Spleen (tissue), 11 donors: Measurements from ENCODE around the gene RIOK3. TPM values are rescaled to one million over a fixed set of nuclear protein-coding genes. Genes with fewer than 3 reads are reported as not detected.

Source experiments
- DNase-seq: peaks from one replicate; pipeline ENCODE4 v3.0.0-alpha.2; 2020
- H3K27ac ChIP-seq, 8 donors: fragments of 200-600 bp; sonication (generic) in 7 of 8; 1 replicate in 4 of 8; 2 replicates in 4 of 8; pipeline versions ENCODE4 v1.5.0 to v1.8.0; 2016 to 2021; ENCODE audit warnings: inconsistent platforms in 4 of 8, mild to moderate bottlenecking in 4 of 8, moderate library complexity in 1 of 8
- H3K27me3 ChIP-seq, 7 donors: fragments of 200-600 bp; sonication (generic) in 6 of 7; replicated peaks in 1 of 7; 1 replicate in 4 of 7; 2 replicates in 3 of 7; pipeline versions ENCODE4 v1.5.0 to v1.8.0; 2016 to 2021; ENCODE audit warnings: inconsistent platforms in 3 of 7, mild to moderate bottlenecking in 1 of 7
- H3K36me3 ChIP-seq, 6 donors: fragments of 200-600 bp; sonication (generic) in 5 of 6; 1 replicate in 4 of 6; 2 replicates in 2 of 6; pipeline versions ENCODE4 v1.5.0 to v1.8.0; 2016 to 2021; ENCODE audit warnings: inconsistent platforms in 2 of 6
- H3K4me1 ChIP-seq, 6 donors: fragments of 200-600 bp; sonication (generic) in 5 of 6; 1 replicate in 3 of 6; 2 replicates in 3 of 6; pipeline versions ENCODE4 v1.5.0 to v1.8.0; 2016 to 2021; ENCODE audit warnings: inconsistent platforms in 3 of 6
- H3K4me3 ChIP-seq, 8 donors: fragments of 200-600 bp; sonication (generic) in 7 of 8; 1 replicate in 4 of 8; 2 replicates in 4 of 8; pipeline versions ENCODE4 v1.5.0 to v1.8.0; 2016 to 2021; ENCODE audit warnings: inconsistent platforms in 4 of 8, mild to moderate bottlenecking in 4 of 8, moderate library complexity in 2 of 8
- H3K9me3 ChIP-seq, 8 donors: fragments of 200-600 bp; sonication (generic) in 7 of 8; 1 replicate in 4 of 8; 2 replicates in 4 of 8; pipeline versions ENCODE4 v1.5.0 to v1.8.0; 2016 to 2021; ENCODE audit warnings: inconsistent platforms in 4 of 8
- POLR2A ChIP-seq, 3 donors: fragments of 450-650 bp; IDR thresholded peaks; one replicate each; pipeline ENCODE4 v1.5.1; 2017; ENCODE audit warnings: antibody characterized with exemption in 3 of 3, mild to moderate bottlenecking in 1 of 3
- POLR2AphosphoS5 ChIP-seq, 3 donors: sonication (generic); formaldehyde crosslinking; IDR thresholded peaks; one replicate each; pipeline ENCODE4 v1.5.1; 2017; ENCODE audit warnings: antibody characterized with exemption in 3 of 3
- WGBS, 5 donors: extraction: QIAGEN DNeasy Blood & Tissue Kit in 3 of 5; methylation state at CpG; one replicate each; pipeline versions ENCODE4 v1.1.5 to v1.1.7; 2013 to 2018; 5-methylcytosine and 5-hydroxymethylcytosine counted together
- intact Hi-C: fragments of 100-400 bp; cut with DNase I; formaldehyde crosslinking; loops from one replicate; pipeline ENCODE4 v1.15.0; 2023; ENCODE audit warnings: low total_unique reads
- polyA plus RNA-seq, 3 donors: library from polyadenylated mRNA; stranded (reverse); fragments of 200-250 nt; gene quantifications; one replicate each; pipeline ENCODE4 v1.2.1, GENCODE V29; 2013
- small RNA-seq, 4 donors: library from RNA; depleted of rRNA; stranded (forward); fragments of <200 nt; gene quantifications; one replicate each; pipeline ENCODE3, GENCODE V24; 2016
- total RNA-seq, 7 donors: library from RNA; depleted of rRNA in 3 of 7; stranded (reverse); fragments of >200 nt in 3 of 7; fragmentation: NEBNext Ultra II Directional in 4 of 7; extraction: Animal tissue kit (Norgen Biotek cat#: 25700) in 4 of 7; gene quantifications; one replicate each; pipeline versions ENCODE4 v1.1.0 to v1.2.1, GENCODE V29; 2016 to 2021
- TF ChIP-seq, protein P1 (sequence below), 11 experiments: fragments of 200-600 bp in 7 of 11; fragments of 450-650 bp in 4 of 11; sonication (generic) in 4 of 11; IDR thresholded peaks in 8 of 11; conservative IDR thresholded peaks in 3 of 11; 1 replicate in 7 of 11; 2 replicates in 4 of 11; pipeline versions ENCODE4 v1.4.0 to v1.8.0; 2016 to 2021; ENCODE audit warnings: antibody characterized with exemption in 11 of 11, inconsistent platforms in 4 of 11, mild to moderate bottlenecking in 1 of 11
- donor health status: healthy with polysubstance abuse.
- donor health status: DM: no; HTN: no; CAD: no; lungs with moderate emphysema.
- donor health status: DM: no; HTN: no; CAD: no.
- donor health status: Bipolar disorder and iron deficiency.
- donor health status: healthy.
- donor health status: DM: no; HTN: no; CAD: no.
- donor health status: DM: yes; HTN: yes; CAD: no.

Gene RIOK3
- total and polyA plus RNA-seq, 10 donors, result 33.0 to 96.1 (median 68.5) TPM

- no peaks in the 10 kb centered on the region for H3K27me3 ChIP-seq
- DNase-seq, result no peak
- whole genome bisulfite sequencing, 5 donors, result 74 to 92% (median 85%) methylated on average over 20 of the region's 20 CpGs
Observed at GRCh38 chr18:23528580-23529472, 75.7 kb downstream of the RIOK3 start.

GRCh38 chr18:23529604-23530003 lies 76.5 kb downstream of the RIOK3 start:
- TF ChIP-seq, protein P1, sequence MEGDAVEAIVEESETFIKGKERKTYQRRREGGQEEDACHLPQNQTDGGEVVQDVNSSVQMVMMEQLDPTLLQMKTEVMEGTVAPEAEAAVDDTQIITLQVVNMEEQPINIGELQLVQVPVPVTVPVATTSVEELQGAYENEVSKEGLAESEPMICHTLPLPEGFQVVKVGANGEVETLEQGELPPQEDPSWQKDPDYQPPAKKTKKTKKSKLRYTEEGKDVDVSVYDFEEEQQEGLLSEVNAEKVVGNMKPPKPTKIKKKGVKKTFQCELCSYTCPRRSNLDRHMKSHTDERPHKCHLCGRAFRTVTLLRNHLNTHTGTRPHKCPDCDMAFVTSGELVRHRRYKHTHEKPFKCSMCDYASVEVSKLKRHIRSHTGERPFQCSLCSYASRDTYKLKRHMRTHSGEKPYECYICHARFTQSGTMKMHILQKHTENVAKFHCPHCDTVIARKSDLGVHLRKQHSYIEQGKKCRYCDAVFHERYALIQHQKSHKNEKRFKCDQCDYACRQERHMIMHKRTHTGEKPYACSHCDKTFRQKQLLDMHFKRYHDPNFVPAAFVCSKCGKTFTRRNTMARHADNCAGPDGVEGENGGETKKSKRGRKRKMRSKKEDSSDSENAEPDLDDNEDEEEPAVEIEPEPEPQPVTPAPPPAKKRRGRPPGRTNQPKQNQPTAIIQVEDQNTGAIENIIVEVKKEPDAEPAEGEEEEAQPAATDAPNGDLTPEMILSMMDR (IDR thresholded peaks at IDR 0.05 in 8 of 11, conservative IDR thresholded peaks at IDR 0.05 in 3 of 11), result no peak
- TF ChIP-seq POLR2AphosphoS5 (IDR thresholded peaks at IDR 0.05) (no peak), POLR2A (IDR thresholded peaks at IDR 0.05) (no peak)
- DNase-seq, result no peak
- WGBS, 5 donors, result 72 to 92% (median 86%) methylated on average over 3 of the region's 3 CpGs
- H3K27me3 ChIP-seq, result no peaks in the 10 kb centered on the region
- H3K4me1 ChIP-seq, result peaks cover 0 to 22% (median 3%) of the 10 kb centered on the region in 6 donors
- peaks cover 0 to 100% (median 100%) of the 10 kb centered on the region in 6 donors for H3K36me3 ChIP-seq
- intact Hi-C loops, result no loop called here
- peak overlapping the region in 2 of 8 donors; percentile 29 to 53 for H3K27ac ChIP-seq
- H3K9me3 ChIP-seq, result no peaks in the 10 kb centered on the region
- no peak overlapping the region for H3K4me3 ChIP-seq

More at GRCh38 chr18:23528580-23529472, 75.7 kb downstream of the RIOK3 start:
- peak overlapping the region in 3 of 8 donors; percentile 10 to 53 (median 29) for H3K27ac ChIP-seq
- peaks cover 0 to 24% (median 3%) of the 10 kb centered on the region in 6 donors for H3K4me1 ChIP-seq
- H3K36me3 ChIP-seq, result peaks cover 0 to 100% (median 100%) of the 10 kb centered on the region in 6 donors
- no peak overlapping the region for H3K4me3 ChIP-seq
- intact Hi-C loops, result no loop called here
- no peaks in the 10 kb centered on the region for H3K9me3 ChIP-seq
- peak; percentile 12 to 58 (median 27) for TF ChIP-seq POLR2AphosphoS5 (IDR thresholded peaks at IDR 0.05)
- no peak for TF ChIP-seq POLR2A (IDR thresholded peaks at IDR 0.05)

DNA sequence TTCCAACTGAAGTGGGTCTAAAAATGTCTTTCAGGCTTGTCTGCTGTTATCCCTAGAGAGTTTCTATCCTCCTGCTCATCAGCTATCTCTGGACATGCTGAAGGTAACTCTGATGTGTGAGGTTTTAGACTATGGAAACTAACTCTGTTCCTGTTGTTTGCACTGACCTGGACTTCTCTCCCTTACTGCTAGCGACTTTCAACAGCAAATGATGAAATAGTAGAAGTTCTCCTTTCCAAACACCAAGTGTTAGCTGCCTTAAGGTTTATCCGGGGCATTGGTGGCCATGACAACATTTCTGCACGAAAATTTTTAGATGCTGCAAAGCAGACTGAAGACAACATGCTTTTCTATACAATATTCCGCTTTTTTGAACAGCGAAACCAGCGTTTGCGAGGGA lies 77.1 kb downstream of the RIOK3 start:
- intact Hi-C loops, result no loop called here

DNA sequence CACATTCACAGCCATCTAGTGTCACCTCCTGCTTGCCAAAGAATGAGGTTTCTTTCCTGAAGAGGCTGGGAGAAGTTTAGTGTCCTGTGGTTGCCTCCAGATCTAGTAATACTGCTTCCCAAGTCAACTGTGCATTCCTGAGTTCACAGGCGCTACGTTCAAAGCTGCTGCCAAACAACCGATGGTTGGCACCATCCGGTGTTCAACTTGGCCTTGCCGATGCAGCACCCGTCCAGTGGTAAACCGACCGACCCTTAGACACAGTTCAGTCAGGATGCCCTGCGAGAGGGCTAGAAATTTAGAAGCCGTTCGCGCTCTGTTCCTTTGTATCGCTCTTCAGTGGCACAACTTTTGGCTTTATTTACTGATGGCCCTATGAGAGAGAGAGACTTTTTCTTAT lies 78.8 kb downstream of the RIOK3 start:
- intact Hi-C loops, result no loop called here
- WGBS, 5 donors, result 91 to 96% (median 96%) methylated on average over 13 of the region's 13 CpGs
- no peaks in the 10 kb centered on the region for H3K27me3 ChIP-seq
- peaks cover 0 to 22% (median 3%) of the 10 kb centered on the region in 6 donors for H3K4me1 ChIP-seq
- no peak overlapping the region for H3K4me3 ChIP-seq
- peak in 1 of 3 donors; percentile 22 for TF ChIP-seq POLR2AphosphoS5 (IDR thresholded peaks at IDR 0.05)
- TF ChIP-seq, protein P1 (IDR thresholded peaks at IDR 0.05 in 8 of 11, conservative IDR thresholded peaks at IDR 0.05 in 3 of 11), result no peak
- H3K36me3 ChIP-seq, result peaks cover 0 to 100% (median 100%) of the 10 kb centered on the region in 6 donors
- no peak overlapping the region for H3K27ac ChIP-seq
- DNase-seq, result no peak
- no peaks in the 10 kb centered on the region for H3K9me3 ChIP-seq

More for the DNA sequence above, 77.1 kb downstream of the RIOK3 start:
- Histone ChIP-seq H3K9me3 (no peaks in the 10 kb centered on the region), H3K4me1 (peaks cover 0 to 22% (median 3%) of the 10 kb centered on the region in 6 donors), H3K4me3 (no peak overlapping the region), H3K27ac (peak overlapping the region in 2 of 8 donors; percentile 29 to 53), H3K36me3 (peaks cover 0 to 100% (median 100%) of the 10 kb centered on the region in 6 donors), H3K27me3 (no peaks in the 10 kb centered on the region)
- no peak for DNase-seq
- 74 to 89% (median 81%) methylated on average over 7 of the region's 7 CpGs for WGBS, 5 donors
- TF ChIP-seq, protein P1 (IDR thresholded peaks at IDR 0.05 in 8 of 11, conservative IDR thresholded peaks at IDR 0.05 in 3 of 11), result no peak

Small RNA genes within 50 kb of the gene (small RNA-seq; reads per million reads assigned to genes)
- gene AC026634.1 (0 reads per million in 4 donors), gene RF00019 (0 reads per million in 4 donors)

Other genes starting within 250 kb of the RIOK3 start
- 10 to 100 TPM; 29.5 to 55.9 (median 43.6) TPM for gene RMC1, start 50.2 kb downstream of the RIOK3 start, total RNA-seq
- gene RMC1, start 50.2 kb downstream of the RIOK3 start, polyA plus RNA-seq, result 10 to 100 TPM; 42.0 to 74.7 (median 47.5) TPM
- gene NPC1, start 133.2 kb downstream of the RIOK3 start, total RNA-seq, result 10 to 100 TPM; 47.2 to 84.2 (median 68.9) TPM
- 10 to 100 TPM in 2 of 3 donors, 1 to 10 TPM in 1; 8.1 to 13.3 (median 11.2) TPM for gene NPC1, start 133.2 kb downstream of the RIOK3 start, polyA plus RNA-seq
- 1 to 10 TPM; 1.6 to 7.3 (median 3.0) TPM for gene ANKRD29, start 209.6 kb downstream of the RIOK3 start, total RNA-seq
- gene ANKRD29, start 209.6 kb downstream of the RIOK3 start, polyA plus RNA-seq, result 10 to 100 TPM in 1 of 3 donors, 1 to 10 TPM in 2; 4.1 to 10.6 (median 7.2) TPM
- 1 to 10 TPM; 1.8 to 7.1 (median 3.6) TPM for gene LAMA3, start 236.2 kb downstream of the RIOK3 start, total RNA-seq
- gene LAMA3, start 236.2 kb downstream of the RIOK3 start, polyA plus RNA-seq, result 1 to 10 TPM; 1.3 to 5.6 (median 1.8) TPM